NOMO-1 treated with DMSO at 0.1 percent for 48 hours (cell line): ENCODE results near the gene ASB8.

Experiments
- DNase-seq: peaks from one replicate; lab custom pipeline; 2025; ENCODE audit not compliant: unreplicated experiment; lab: John Stamatoyannopoulos, UW

Gene ASB8, protein sequence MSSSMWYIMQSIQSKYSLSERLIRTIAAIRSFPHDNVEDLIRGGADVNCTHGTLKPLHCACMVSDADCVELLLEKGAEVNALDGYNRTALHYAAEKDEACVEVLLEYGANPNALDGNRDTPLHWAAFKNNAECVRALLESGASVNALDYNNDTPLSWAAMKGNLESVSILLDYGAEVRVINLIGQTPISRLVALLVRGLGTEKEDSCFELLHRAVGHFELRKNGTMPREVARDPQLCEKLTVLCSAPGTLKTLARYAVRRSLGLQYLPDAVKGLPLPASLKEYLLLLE

DNA sequence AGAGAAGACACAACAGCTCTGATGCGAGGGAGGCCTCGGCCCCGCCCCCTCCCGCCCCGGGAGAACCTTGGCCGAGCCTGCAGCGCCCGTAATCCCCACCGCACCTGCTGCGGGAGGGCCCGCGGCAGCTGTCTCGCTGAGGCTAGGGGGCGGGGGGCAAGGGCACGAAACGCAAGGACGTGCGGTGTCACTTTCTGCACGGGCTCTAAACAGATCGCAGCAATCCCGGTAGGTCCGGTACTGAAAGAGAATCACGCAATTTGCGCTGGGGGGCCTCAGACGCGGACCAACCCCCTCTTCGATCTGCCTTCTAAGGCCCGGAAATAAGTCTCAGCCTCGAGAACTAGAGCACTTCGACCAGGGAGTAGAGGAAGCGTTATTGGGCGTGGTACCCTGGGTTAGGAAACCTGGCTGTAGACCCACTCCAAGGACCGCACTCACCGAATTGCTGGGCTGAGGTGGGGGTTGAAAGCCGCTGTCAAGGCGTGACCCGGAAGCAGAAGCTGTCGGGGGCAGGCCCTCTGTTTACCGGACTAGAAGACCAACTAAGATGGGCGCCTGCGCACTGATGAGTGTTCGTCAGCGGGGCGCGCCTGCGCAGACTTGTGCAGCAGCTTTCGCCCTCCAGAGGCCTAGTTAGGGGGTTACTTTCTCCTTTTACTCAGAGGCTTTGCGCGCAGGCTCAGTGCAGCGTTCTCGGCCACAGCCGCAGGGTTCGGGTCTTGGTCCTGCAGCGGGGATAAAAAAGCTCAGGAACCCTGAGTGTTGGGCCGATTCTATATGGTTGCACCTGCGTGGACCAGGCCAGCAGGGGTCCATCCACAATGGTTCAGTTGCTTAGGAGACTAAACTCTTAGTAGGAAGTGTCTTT is at the start of gene ASB8:
Gene ASB8 (minus strand): TSS at position 498 of the 871 bp plus-strand sequence. CDS start 4,019 bp downstream, outside the sequence.
- DNase-seq = peak; percentile 98

DNA sequence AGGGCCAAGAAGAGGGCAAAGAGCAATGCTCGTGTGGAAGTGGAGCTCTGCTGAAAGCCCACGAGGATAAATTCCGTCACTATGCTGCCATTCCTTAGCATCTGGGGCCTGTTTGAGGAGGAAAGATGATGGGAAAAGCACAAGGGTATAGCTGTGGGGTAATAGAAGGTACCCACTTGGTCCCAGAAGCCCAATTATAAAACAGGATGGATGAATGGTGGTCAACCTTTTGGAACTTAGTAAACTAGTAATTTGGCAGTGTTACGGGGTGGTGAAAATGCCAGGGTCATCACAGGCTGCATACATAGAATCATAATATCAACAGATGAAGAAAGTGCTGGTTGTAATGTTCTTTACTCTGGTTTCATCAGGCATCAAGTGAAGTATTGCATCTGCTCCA is 45.9 kb upstream of the ASB8 start, which contains the start of gene OR10AD1:
Gene OR10AD1 (minus strand): TSS at position 101 of the 400 bp plus-strand sequence. CDS start 0 bp downstream, at position 101.
- DNase-seq = no peak

DNA sequence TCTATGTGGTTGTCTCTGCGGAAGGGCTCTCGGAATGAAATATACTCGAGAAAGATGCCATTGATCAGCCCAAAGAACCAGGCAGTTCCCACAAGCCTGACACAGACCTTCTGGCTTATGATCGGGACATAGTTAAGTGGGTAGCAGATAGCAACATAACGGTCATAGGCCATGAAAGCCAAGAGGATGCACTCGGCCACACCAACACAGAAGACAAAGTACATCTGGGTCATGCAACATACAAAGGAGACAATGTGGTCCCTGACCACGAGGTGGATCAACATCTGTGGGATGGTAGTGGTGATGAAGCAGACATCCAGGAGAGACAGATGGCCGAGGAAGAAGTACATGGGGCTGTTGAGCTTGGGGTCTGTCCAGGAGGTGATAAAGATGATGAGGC is 45.5 kb upstream of the ASB8 start:
- DNase-seq = no peak

DNA sequence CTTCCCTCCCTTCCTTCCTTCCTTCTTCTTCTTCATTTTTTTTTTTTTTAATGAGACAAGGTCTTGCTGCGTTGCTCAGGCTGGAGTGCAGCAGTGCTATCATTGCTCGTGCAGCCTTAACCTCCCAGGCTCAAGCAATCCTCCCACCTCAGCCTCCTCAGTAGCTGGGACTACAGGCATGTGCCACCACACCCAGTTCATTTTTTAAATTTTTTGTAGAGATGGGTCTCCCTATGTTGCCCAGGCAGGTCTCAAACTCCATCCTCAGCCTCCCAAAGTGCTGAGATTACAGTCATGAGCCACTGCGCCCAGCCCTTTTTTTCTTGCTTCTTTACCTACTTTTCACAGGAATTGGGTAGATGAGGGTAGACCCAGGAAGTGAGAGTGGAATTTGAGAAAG is 44.2 kb upstream of the ASB8 start:
- DNase-seq = no peak

DNA sequence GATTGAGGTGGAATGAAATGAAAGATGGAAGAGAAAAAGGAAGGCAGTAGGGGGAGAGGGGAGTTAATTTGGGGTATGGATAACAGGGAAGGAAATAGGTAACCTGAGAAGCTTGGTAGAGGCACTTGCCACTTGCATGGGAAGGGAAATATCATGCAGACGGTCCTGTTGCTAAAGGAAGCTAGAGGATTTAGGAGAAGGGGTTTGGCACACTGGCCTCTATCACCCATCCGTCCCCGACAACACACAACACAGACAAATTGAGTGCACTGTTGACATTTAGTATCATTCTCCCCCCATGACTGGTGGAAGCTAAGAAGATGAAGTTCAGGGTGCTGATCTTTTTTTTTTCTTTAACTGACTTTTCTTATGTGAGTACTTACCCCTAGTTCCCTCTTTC is 43.8 kb upstream of the ASB8 start:
- no peak for DNase-seq

DNA sequence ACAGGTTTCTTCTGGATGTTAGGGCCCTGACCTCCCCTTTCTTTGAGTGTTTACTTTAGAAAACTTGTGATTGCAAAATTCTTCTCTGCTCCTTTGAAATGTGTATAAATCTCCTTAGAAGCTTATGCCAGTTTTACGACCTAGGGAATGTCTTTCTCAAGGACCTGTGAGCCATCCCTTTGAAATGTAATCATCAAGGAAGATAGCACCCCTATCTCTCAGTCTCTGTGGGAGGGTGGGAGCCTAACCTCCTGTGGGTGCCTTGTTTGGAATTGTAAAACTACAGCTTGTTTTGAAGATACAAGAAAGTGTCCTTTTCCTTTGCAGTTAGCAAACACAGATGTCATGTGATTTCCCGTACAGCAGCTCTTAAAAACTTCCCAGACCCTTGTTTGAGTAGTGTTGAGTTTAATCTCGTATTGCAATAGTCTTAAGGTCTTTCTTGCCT is 42.5 kb upstream of the ASB8 start:
- DNase-seq = peak; percentile 13

DNA sequence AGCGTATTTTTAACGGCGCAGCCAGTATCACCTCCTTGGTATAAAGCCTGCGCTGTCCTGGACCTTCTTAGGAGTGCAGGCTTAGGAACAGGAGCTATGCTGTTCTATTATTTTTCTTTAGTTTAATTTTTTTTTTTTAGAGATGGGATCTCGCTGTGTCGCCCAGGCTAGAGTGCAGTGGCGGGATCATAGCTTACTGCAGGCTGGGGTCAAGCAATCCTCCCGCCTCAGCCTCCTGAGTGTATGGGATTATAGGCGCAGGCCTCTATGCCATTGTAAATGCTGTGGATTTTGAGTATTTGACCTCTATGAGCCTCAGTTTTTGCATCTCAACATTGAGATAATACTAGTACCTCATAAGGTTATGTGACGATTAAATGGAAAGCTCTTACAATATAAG is 41.7 kb upstream of the ASB8 start:
- no peak for DNase-seq

DNA sequence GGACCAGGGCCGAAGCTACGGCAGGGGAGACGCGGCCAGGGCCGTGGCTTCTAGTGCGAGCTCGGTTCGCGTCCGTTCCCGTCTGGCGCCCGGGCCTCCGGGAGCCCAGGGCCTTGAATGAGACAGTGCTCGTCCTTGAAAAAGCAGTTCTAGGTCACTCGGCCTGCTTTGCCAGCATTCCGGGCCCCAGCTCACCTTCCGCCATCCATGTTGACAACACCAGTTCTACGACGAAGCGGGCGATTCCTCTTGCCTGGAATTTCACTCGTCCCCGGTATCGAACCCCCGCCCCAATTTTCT is 41.3 kb upstream of the ASB8 start:
- peak; percentile 14 for DNase-seq

DNA sequence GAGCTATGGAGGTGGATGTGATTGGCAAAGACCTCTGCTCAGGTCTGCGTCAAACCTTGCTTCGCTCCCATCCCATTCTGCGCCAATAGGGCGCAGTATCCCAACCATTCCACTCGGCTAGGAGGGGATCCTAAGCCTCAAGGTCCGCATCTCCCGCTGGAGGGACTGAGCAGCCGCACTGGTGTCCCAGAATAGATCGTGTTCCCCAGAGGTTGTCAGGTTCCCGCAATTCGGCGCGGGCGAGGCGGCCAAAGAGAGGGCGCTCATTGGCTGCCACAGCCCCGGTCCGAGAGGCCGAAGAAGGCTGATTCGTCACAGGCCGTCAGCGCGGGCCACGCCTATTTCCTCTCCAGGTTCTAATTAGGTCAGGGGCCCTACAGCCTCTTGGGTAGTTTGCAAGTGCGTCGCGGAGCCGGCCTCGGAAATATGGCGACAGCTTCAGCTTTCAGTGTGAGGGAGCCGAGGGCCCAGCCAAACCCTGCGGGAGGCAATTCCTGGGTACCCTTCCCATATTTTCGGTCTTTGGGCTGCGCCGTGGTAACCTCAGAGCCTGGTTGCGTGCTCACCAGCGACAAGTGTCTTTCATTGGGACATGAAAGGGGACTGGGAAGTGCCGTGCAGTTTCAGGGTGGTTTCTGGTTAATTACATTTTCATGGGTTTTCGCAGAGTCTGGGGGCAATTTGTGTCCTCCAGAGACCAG is 40.8 kb upstream of the ASB8 start:
- peak; percentile 97 for DNase-seq

DNA sequence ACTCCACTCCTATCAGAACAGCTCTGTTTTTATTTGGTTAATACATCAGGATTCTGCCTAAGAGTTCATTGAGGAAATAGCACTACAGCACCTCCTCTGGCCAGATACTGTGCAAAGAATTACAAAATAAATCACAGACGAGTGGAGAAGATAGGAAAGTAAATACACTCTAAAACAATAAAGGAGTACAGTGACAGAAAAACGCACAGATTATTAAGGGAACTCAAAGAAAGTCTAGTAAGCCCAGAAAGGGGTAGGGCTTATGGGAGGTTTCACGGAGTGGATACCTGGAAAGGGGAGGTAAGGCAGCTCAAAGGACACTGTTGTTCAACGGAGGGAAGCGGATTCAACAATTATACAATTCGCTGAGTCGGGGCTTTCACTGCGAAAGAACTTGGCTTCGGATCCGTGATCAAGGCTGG is 40.2 kb upstream of the ASB8 start:
- peak; percentile 23 for DNase-seq

DNA sequence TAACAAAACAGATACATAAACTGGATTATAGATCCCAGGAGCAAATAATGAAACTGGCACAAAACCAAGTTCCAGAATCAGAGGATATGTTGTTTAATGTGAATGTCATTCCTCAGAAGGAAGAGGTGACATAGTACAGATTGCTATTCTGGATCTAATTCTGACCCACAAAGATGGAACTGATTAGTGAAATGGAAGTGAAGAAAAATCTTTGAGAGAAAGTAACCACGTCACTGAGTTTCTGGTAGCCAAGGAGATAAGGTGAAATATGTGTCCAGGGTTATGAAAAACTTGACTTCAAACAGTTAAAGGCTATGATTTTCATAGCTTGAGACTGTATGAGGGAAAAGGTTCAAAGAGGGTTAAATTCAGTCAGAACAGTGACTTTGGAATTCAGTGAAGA is 37.5 kb upstream of the ASB8 start:
- no peak for DNase-seq

DNA sequence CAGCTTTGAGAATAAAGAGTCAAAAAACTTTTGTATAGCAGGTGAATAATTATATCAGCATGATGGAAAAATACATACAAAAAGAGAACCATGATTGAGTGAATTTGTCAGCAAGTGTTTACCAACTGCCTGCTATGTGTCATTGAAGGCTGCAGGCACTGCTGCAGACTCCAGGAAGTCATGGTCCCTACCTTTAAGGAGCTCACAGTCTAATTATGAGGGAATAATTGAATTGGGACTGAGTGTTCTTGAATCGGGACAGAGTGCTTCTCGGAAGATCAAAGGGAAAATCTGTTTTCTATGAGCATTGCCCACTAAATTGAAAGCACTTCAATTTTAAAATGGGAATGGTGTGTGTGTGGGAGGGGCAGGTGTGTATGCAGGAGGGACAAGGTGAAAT is 36.3 kb upstream of the ASB8 start:
- DNase-seq = no peak

DNA sequence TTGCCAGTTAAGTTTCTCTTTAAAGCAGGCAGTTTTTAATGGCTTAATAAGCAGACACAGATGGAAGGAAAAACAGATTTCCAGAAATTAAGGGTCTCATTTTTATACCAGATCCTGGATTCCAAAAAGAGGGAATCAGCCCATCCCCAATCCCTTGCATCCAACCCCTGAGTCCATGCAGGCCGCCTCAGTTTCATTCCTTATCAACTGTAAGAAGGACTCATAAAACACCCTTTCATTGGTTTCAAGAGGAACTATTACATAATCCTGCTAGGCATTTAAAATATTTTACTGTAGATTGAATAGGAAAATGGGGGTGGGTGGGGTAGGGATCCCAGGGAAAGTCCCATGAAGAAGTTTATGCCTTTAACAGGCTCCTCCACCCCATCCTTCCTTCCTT is 35.5 kb upstream of the ASB8 start:
- no peak for DNase-seq

DNA sequence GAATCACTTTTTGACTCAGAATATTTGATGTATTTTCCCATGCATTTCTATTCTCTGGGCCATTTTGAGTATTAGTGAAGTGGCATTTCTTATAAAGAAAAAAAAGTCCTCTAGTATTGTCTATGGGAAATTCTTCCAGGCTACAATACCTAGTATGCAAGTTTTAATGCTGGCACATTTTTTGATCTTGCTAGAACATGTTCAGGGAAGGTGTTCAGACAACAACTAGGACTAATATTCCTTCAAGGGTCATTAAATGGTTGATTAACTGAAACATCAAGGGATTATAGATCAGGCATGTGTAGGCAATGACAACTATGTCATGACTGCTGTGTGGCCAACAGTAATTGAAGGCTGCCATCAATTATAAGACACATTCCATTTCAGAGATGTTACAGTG is 33.8 kb upstream of the ASB8 start:
- no peak for DNase-seq

DNA sequence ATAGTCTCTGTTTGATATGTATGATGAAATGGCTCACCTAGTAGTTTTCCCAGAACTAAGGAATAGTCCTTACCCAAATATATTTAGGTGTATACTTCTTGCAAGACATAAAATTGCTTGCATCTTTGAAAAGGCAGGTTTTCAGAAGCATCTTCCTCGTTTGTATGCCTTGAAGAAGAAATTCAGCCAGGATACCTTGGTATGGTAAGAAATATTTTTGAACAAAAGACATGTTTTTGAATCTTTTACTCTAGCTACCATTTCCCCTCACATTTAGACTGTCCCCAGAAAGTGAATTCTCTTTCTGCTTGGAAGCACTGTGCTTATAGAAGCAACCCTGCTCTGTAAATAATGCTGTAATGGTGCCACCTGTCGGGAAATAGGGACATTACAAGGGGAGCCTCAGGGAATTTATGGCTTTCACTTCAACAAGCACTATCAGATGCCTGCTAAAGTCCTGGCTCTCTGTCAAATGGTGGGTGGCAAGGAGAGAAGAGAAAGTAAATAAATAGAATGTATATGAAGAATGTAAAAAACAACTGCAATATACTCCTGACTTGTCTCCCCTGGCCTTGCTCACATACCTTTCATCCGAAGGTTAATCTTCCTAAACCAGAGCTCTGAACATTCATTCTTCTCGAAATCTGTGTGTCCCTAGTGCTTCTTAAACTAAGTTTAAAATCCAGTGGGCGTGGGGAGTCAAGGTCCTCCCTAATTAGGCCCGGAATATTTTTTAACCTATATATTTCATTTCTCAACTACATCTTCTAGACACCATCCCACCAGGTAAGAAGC is 32.2 kb upstream of the ASB8 start:
- peak; percentile 58 for DNase-seq

DNA sequence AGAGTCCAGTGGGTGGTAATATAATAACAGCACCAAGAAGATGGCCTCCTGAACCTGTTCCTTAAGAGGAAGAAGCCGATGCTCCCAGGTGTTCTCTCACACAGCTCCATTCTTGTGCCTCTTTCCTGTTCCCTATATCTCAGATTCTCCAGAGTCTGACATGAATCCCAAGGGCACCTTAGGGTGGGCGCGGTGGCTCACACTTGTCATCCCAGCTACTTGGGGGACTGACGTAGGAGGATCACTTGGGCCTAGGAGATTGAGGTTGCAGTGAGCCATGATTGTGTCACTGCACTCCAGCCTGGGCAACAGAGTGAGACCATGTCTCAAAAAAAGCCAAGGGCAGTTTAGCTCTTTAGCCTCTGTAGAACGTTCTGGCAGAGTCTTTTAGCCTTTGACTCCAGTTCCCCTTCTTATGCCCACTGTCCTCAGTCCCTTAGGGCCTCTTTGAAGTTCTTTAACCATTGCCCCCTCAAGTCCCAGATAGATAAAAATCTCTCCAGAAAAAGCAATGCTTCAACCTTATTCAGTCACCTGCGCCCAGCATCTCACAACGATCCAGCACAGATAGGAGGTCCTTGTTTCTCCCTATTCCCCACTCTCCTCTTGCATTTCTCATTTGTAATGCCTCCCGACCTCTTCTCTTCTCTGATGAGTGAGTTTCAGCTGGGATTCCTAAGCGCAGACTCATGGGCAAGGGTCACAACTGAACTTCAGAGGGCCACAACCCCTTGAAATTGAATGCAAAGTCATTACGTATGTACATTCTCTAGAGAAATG is 30.8 kb upstream of the ASB8 start:
- DNase-seq = no peak

DNA sequence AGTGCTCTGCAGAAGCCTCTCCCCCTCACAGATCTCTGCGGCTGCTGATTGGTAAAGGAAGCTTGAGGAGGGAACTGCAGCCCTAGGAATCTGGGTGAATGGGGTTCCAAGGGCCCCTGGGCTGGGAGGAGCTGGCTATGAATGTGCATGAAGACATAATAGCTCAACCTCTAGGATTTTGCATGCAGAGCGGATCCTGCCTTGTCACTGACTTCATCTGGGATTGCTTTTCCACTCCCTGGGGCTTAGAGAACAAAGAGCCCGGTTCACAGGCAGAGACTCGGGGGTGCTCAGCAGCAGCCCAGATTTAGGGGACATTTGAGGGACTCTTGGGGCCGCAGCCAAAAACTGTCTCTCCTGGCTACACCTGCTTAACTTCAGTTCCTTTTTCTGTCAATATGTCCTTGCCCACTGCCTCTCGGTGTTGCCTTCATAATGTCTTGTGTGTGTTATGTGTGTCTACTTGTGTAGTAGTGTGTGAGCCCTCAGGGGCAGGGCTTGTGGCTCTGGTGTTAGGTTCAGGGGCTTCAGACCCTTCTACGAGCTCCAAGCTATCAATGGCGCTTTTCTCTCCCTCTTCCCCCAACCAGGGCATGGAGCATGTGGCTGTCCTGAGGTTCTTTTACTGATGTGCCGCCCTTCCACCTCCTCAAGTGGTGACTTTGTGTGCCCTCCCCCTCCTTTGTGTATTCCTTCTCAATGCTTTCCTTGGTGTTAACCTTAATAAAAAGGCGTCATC is 28.0 kb upstream of the ASB8 start:
- DNase-seq = no peak

DNA sequence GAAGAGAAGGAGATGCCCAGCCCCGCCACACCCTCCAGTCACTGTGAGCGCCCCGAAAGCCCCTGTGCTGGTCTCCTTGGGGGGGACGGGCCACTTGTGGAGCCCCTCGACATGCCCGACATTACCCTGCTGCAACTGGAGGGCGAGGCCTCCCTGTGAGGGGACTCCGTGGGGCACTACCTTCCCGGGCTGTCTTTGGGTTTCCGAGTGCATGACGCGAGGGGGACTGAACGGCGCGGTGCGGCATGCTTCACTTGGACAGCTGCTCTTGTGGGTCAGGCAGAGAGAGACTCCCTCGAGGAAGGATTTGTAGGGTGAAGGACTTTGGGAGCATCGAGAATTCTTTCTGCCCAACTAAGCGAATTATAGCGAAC is 27.2 kb upstream of the ASB8 start:
- DNase-seq = no peak

DNA sequence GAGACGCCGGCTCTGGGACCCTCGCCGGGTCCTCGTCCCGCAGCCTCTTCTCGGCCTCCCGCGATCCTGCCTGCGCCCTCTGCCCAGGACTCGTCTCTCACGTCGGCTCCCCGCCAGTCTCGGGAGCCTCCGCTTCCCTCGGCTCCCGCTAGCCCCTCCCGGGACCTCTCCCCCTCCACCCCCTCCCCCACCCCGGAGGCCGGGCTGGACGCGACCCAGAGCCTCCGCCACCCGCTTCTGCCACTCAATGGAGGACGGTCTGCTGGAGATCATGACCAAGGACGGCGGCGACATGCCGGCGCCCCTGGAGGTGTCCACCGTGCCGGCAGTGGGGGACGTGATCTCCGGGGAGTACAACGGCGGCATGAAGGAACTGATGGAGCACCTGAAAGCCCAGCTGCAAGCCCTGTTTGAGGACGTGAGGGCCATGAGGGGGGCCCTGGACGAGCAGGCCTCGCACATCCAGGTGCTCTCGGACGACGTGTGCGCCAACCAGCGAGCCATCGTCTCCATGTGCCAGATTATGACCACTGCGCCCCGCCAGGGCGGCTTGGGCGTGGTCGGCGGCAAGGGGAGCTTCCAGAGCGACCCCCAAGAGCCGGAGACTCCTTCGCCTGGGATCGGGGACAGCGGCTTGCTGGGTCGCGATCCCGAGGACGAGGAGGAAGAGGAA is 26.7 kb upstream of the ASB8 start:
- no peak for DNase-seq
